IPS DF 19.7 (cell line): ENCODE measurements around the gene AHSG.
"Not testable (repeated sequence)": the region's sequence is repeated elsewhere in the genome, so short reads cannot be mapped to it uniquely, and the experiment has no call there.

Source experiments
- DNase-seq: peaks from one replicate; pipeline ENCODE4 v3.0.0-alpha.2; 2013; ENCODE audit warnings: low read depth, low spot score

Gene AHSG, protein sequence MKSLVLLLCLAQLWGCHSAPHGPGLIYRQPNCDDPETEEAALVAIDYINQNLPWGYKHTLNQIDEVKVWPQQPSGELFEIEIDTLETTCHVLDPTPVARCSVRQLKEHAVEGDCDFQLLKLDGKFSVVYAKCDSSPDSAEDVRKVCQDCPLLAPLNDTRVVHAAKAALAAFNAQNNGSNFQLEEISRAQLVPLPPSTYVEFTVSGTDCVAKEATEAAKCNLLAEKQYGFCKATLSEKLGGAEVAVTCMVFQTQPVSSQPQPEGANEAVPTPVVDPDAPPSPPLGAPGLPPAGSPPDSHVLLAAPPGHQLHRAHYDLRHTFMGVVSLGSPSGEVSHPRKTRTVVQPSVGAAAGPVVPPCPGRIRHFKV

DNA sequence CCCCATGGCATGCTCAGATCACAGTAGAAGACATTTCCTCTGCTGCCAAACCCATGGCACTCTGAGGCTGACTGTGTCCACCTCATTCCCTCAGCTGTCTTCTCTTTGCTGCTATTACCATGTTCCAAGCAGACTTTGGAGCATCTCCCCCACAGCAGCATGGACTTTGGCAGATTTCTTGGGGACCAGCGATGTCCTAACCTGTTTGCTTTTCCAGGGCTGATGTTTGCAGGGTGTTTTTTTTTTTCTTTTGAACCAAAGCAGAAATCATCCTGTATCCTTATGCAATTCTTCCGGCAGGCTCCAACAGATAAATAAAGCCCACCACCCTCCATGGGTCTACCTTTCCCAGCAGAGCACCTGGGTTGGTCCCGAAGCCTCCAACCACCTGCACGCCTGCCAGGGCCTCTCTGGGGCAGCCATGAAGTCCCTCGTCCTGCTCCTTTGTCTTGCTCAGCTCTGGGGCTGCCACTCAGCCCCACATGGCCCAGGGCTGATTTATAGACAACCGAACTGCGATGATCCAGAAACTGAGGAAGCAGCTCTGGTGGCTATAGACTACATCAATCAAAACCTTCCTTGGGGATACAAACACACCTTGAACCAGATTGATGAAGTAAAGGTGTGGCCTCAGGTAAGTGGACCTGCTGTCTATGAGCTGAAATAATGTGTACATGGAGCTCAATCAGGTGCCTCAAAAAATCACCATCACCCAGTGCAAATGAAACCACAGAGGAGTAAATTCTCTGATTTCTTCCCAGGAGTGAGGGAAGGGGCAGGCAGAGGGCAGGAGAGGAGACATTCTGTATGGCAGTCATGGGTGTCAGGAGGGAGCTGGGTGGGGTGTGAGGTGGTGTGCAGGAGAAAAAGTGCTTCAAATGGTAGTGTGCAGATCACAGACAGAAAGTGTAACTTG, at the start of gene AHSG:
Gene AHSG (plus strand): TSS at position 340 of the 916 bp plus-strand sequence. CDS start 82 bp downstream, at position 422.
- no peak for DNase-seq

DNA sequence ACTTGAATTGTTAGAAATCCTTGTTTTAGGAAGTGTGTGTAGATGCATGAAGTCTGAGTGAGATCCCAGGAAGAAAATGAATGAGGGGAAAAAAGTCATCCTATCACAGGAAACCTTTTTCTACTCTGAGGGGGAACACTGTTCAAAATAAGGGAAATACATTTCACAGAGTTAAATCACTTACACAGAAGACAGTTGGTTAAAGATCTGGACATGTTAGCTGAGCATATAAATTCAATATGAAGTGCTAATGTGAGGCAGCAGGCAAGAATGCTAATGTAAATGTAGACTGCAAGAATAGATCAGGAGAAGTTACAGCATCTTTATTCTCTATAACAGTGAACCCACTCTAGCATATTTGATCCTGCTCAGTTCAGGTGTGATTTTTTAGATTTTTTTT, 48.3 kb upstream of the AHSG start:
- DNase-seq = no peak

DNA sequence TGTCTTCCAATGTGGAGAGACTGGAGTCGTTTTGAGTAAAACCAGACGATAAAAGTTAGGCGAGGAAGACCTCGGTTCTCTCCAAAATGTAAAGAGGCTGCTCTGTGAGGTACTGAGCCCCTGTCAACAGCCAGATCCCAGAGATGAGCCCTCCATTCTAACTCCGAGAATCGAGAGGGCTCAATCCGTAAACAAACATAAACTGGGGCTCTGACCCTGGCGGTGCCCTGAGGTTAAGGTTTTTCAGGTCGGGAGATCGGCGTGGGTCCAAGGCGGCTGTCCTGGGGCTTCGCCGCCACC, 46.1 kb upstream of the AHSG start:
- no peak for DNase-seq

GRCh38 chr3:186567072-186567921, 45.6 kb upstream of the AHSG start, which contains the start of gene TBCCD1:
Gene TBCCD1, minus strand, starts transcription at chr3:186567339. Its CDS starts 3,010 bp downstream, at chr3:186564329.
- DNase-seq = peak; percentile 61

DNA sequence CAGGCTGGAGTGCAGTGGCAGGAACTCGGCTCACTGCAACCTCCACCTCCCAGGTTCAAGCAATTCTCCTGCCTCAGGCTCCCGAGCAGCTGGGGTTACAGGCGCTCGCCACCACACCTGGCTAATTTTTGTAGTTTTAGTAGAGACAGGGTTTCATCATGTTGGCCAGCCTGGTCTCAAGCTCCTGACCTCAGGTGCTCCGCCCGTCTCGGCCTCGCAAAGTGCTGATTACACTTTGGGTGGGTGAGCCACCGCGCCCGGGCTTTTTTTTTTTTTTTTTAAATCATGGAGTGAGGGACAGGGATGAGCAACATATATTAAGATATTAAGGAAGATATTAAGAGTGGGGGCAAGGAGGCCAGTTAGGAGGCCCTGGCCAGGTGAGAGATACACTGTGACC, 43.5 kb upstream of the AHSG start:
- DNase-seq = not testable (repeated sequence)

DNA sequence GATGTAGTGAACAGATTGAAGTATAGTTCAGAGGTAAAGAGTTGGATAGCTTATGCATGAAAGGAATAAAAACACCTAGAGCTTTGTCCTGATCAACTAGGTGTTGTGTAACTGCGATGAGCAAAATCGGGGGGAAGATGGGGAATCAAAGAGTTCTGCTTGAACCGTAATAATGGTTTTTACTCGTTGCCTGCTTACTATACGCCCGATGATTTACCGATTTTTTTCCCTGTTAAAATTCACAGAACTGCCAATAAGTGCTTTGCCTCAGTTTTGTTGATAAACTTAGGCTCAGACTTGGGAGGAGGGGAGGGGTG, 43.1 kb upstream of the AHSG start:
- no peak for DNase-seq

DNA sequence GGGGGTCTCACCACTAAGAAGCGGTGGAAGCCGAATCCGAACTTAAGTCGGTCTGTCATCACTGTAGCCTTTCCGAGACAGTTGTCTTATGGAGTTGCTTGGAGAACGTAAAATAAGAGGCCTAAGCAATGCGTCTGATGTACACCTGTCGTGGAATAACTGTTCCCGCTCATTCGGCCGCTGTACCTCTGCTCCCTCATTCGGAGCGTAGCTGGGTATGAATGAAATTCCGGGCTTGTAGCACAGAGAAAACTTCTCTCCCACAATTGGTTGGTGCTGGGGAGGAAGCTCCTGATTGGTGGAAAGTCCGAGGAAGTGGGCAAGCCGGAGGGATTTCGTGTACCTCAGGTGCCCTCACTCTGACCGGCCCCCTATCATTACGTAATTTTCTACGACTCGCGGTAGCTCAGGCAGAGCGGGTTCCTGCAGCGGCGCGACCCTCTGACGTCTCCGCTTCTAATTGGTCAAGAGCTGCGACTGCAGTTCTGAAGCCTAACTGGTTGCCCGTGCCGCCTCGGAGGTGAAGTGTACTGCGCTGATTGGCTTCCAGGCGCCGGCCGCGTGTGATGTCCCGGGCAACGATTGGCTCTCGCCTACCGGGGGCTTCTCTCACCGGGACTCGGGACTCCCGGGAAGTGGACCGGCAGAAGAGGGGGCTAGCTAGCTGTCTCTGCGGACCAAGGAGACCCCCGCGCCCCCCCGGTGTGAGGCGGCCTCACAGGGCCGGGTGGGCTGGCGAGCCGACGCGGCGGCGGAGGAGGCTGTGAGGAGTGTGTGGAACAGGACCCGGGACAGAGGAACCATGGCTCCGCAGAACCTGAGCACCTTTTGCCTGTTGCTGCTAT, 42.5 kb upstream of the AHSG start, which contains the start of gene DNAJB11:
Gene DNAJB11 (plus strand): TSS at position 625 of the 845 bp plus-strand sequence. CDS start 178 bp downstream, at position 803.
- peak; percentile 99 for DNase-seq

GRCh38 chr3:186570941-186571643, 41.8 kb upstream of the AHSG start:
- no peak for DNase-seq

- no peak for DNase-seq
Observed at GRCh38 chr3:186571644-186572013, 41.2 kb upstream of the AHSG start.

DNA sequence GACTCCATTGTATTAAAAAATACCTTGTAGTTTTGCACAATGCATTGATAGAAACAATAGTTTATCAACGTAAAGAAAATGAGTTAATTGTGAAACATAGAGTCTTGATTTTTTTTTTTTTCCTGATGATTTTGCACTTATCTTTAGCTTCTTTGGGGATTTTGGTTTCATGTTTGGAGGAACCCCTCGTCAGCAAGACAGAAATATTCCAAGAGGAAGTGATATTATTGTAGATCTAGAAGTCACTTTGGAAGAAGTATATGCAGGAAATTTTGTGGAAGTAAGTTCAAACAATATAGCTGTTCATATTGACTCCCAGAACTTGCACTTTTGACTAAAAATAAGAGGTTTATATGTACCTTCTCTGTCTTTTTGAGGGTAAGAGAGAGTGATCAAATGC, 35.3 kb upstream of the AHSG start:
- DNase-seq = no peak

- no peak for DNase-seq
Observed at GRCh38 chr3:186580785-186581184, 32.1 kb upstream of the AHSG start.

GRCh38 chr3:186582541-186582940, 30.3 kb upstream of the AHSG start:
- no peak for DNase-seq

GRCh38 chr3:186583831-186584230, 29.0 kb upstream of the AHSG start:
- no peak for DNase-seq

GRCh38 chr3:186586245-186586644, 26.6 kb upstream of the AHSG start:
- DNase-seq = not testable (repeated sequence)

DNA sequence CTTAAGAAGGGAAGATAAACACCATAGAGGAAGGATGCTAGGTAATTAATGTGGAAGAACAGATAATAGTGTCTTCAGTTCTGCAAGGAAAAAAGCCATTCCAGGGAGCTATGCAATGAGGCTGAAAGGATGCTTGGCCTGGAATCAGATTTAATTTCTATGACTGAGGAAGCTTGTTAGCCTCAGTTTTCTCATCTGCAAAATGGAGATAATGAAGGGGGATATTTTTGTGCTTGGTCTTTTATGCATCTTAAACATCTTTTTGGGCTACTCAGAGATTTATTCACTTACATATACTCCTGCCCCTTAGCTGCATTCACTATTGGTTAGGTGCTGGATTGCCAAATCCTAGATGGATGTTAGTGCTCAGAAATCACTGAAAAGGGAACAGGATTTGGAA, 25.7 kb upstream of the AHSG start:
- DNase-seq = no peak

GRCh38 chr3:186588632-186589031, 24.2 kb upstream of the AHSG start:
- DNase-seq = no peak

GRCh38 chr3:186589121-186589520, 23.7 kb upstream of the AHSG start:
- no peak for DNase-seq

DNA sequence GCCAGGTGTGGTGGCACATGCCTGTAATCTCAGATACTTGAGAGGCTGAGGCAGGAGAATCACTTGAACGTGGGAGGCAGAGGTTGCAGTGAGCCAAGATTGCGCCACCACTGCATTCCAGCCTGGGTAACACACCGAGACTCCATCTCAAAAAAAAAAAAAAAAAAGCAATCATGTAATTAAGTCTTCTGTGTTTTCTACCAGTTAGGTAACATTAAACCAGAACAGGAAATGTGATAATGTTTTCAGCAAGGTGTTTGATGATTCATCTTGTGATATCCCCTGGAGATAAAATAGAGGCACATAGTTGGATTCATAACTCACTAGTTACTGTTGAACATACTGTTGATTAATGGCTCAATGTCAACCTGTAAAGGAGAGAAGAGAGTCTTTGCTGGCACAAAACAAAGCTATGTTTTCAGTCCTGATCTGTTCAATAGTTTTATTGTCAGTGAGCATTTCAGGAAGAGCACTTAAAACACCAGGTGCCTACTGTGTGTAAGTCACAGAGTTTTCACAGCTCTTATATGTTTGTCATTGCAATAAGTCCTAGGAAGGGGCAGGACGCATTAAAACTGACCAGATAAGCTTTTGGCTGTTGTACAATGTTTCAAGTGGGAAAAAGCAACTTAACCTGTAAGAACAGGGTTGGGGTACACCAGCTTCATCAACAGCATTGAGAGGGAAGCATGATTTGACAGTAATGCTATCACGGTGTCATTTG, 22.8 kb upstream of the AHSG start:
- no peak for DNase-seq

DNA sequence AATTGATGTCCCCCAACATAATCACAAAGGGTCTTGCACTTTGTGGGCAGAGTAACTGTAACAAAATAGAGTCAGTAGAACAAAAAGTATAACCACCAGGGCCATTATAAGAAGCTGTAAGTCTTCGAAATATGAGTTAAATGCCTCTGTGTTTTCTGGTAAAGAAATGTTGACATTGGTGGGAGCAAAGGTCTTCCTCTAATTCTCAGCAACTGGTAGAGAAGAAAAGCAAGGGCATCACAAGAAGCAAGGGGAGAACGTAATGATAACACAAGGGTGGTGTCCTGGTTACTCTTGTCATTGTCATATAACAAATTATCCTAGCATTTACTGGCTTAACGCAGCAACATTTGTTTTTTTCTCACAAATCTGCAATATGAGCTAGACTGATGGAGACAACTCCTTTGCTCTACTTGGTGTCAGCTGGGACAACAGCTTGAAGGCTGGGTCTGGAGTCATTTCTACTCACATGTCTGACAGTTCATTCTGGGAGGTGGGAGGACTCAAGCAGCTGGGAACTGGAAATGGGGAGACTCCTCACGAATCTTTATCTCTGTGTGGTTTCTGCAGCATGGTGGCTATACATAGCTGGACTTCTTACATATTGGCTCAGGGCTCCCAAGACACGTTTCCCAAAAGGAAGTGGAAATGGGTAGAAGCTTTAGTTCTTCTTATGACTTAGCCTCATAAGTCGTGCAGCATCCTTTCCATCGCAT, 22.1 kb upstream of the AHSG start:
- DNase-seq = no peak
